ENCODE results near the gene GNAO1. TPM values are rescaled to one million over a fixed set of nuclear protein-coding genes. Genes with fewer than 3 reads are reported as not detected.

Gene GNAO1
- polyA plus RNA-seq, 3 donors, result not detected

GRCh38 chr16:56340864-56341365 is 149.6 kb downstream of the GNAO1 start:
- Histone ChIP-seq H3K4me3 (replicated peaks in 1 of 3; ENCODE audit: low read depth in 2 of 3, low read length in 3 of 3) (no peak overlapping the region), H3K27me3 (ENCODE audit: control insufficient read depth in 2 of 2, insufficient read depth in 2 of 2, low read length in 2 of 2) (no peaks in the 10 kb centered on the region), H3K9me3 (replicated peaks in 1 of 2; ENCODE audit: control insufficient read depth in 1 of 2, insufficient read depth in 1 of 2, low read length in 2 of 2) (no peaks in the 10 kb centered on the region), H3K4me2 (replicated peaks; ENCODE audit: extremely low read depth, low read length, poor library complexity, severe bottlenecking) (no peak overlapping the region), H4K20me1 (ENCODE audit: insufficient read depth, low read length) (no peaks in the 10 kb centered on the region), H3K9ac (ENCODE audit: insufficient read depth, low read length, poor library complexity, severe bottlenecking) (no peak overlapping the region), H2AFZ (ENCODE audit: insufficient read depth, low read depth, low read length, poor library complexity, severe bottlenecking) (no peak overlapping the region), H3K4me1 (ENCODE audit: control insufficient read depth in 1 of 2, insufficient read depth in 2 of 2, low read length in 2 of 2) (no peaks in the 10 kb centered on the region), H3K36me3 (replicated peaks in 1 of 2; ENCODE audit: control insufficient read depth in 1 of 2, insufficient read depth in 2 of 2, low read length in 2 of 2) (no peaks in the 10 kb centered on the region), H3K79me2 (ENCODE audit: insufficient read depth, low read length) (no peaks in the 10 kb centered on the region), H3K27ac (ENCODE audit: low read depth in 1 of 2, low read length in 2 of 2) (no peak overlapping the region)
- Mint-ChIP-seq H3K4me1 (no peaks in the 10 kb centered on the region), H3K27me3 (ENCODE audit: low read depth in 3 of 3) (peaks cover 1 to 4% (median 1%) of the 10 kb centered on the region in 3 donors), H3K36me3 (no peaks in the 10 kb centered on the region), H3K27ac (no peak overlapping the region), H3K4me3 (no peak overlapping the region), H3K9me3 (no peaks in the 10 kb centered on the region)
- DNase-seq, result no peak
- no peak for TF ChIP-seq CTCF (IDR thresholded peaks at IDR 0.05)
- WGBS (ENCODE audit: insufficient coverage), result 81% methylated on average over 13 of the region's 17 CpGs
- intact Hi-C loops (cut with micrococcal nuclease), result no loop called here

- H3K4me3 ChIP-seq (replicated peaks in 1 of 3; ENCODE audit: low read depth in 2 of 3, low read length in 3 of 3), result no peak overlapping the region
- H3K4me1 ChIP-seq (ENCODE audit: control insufficient read depth in 1 of 2, insufficient read depth in 2 of 2, low read length in 2 of 2), result no peaks in the 10 kb centered on the region
- H3K4me1 Mint-ChIP-seq, result no peaks in the 10 kb centered on the region
- H3K36me3 ChIP-seq (replicated peaks in 1 of 2; ENCODE audit: control insufficient read depth in 1 of 2, insufficient read depth in 2 of 2, low read length in 2 of 2), result no peaks in the 10 kb centered on the region
- H3K36me3 Mint-ChIP-seq, result no peaks in the 10 kb centered on the region
- no peak overlapping the region for H3K4me3 Mint-ChIP-seq
- WGBS (ENCODE audit: insufficient coverage), result 89% methylated on average over 3 of the region's 9 CpGs
- H3K27me3 ChIP-seq (ENCODE audit: control insufficient read depth in 2 of 2, insufficient read depth in 2 of 2, low read length in 2 of 2), result no peaks in the 10 kb centered on the region
- H3K9ac ChIP-seq (ENCODE audit: insufficient read depth, low read length, poor library complexity, severe bottlenecking), result no peak overlapping the region
- H3K9me3 Mint-ChIP-seq, result no peaks in the 10 kb centered on the region
- DNase-seq, result no peak
- H3K4me2 ChIP-seq (replicated peaks; ENCODE audit: extremely low read depth, low read length, poor library complexity, severe bottlenecking), result no peak overlapping the region
- no peaks in the 10 kb centered on the region for H4K20me1 ChIP-seq (ENCODE audit: insufficient read depth, low read length)
- intact Hi-C loops (cut with micrococcal nuclease), result no loop called here
- H3K27ac Mint-ChIP-seq, result no peak overlapping the region
- peaks cover 1 to 5% (median 3%) of the 10 kb centered on the region in 3 donors for H3K27me3 Mint-ChIP-seq (ENCODE audit: low read depth in 3 of 3)
- no peaks in the 10 kb centered on the region for H3K9me3 ChIP-seq (replicated peaks in 1 of 2; ENCODE audit: control insufficient read depth in 1 of 2, insufficient read depth in 1 of 2, low read length in 2 of 2)
- no peaks in the 10 kb centered on the region for H3K79me2 ChIP-seq (ENCODE audit: insufficient read depth, low read length)
- no peak overlapping the region for H3K27ac ChIP-seq (ENCODE audit: low read depth in 1 of 2, low read length in 2 of 2)
- no peak for TF ChIP-seq CTCF (IDR thresholded peaks at IDR 0.05)
- no peak overlapping the region for H2AFZ ChIP-seq (ENCODE audit: insufficient read depth, low read depth, low read length, poor library complexity, severe bottlenecking)
These were observed 150.5 kb downstream of the GNAO1 start for GRCh38 chr16:56341656-56342399.

All from CD14-positive monocyte (primary cell).